ENCODE measurements around the gene SPATA13.

- TF ChIP-seq CTCF (IDR thresholded peaks at IDR 0.05) (no peak), POLR2A (IDR thresholded peaks at IDR 0.05) (no peak)
Measured at GRCh38 chr13:24293746-24294145, 133.2 kb downstream of the SPATA13 start.
